ENCODE data around the gene PTPRG. TPM values are rescaled to one million over a fixed set of nuclear protein-coding genes. Genes with fewer than 3 reads are reported as not detected.

The PTPRG gene
- total and polyA plus RNA-seq, 2 experiments from 2014 or later: 11.5 to 39.6 TPM

DNA sequence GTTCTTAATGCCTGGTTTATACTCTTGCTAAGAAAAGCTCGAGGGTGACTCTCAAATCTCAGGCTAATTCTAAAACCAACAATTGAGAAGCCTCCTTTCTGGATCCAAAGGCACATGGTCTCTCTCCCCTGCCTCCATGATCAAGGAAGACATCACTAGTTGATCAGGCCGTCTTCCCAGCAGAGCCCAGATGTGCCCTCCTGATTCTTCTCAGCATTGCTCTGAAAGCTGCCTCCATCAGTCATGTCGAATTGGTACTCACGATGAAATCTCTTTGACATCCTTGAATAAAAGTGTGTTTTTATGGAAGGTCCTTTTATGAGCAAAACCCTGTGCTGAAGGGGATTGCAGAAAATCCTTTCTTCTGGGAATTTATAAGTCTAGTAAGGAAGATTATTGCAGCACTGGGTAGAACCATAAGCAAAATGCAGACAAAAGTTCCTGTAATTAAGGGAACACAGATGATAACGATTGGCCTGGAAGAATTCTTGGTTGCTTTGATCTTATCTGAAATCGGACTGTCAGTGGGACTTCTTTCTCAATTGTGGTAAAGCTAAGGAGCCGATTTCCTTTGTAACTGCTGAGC lies 345.9 kb downstream of the PTPRG start:
- no peaks in the 10 kb centered on the region for H3K27me3 ChIP-seq (replicated peaks; ENCODE audit: insufficient read depth)
- WGBS, 2 experiments (ENCODE audit: low coverage in 1 of 2, low lambda C conversion rate in 2 of 2, missing lambda C conversion rate in 2 of 2): 92 to 94% methylated on average over 7 of the region's 7 CpGs
- H3K4me2 ChIP-seq (ENCODE audit: unreplicated experiment): no peak overlapping the region
- H3K36me3 ChIP-seq (ENCODE audit: low read depth): no peaks in the 10 kb centered on the region
- in situ Hi-C loops (cut with MboI): no loop called here
- H2AFZ ChIP-seq: no peak overlapping the region
- TF ChIP-seq EZH2phosphoT487 (IDR thresholded peaks at IDR 0.05; ENCODE audit: insufficient read depth, low read depth) (no peak), EZH2 (IDR thresholded peaks at IDR 0.05; ENCODE audit: insufficient read depth, poor library complexity, severe bottlenecking) (no peak)
- H3K9ac ChIP-seq: no peak overlapping the region
- H3K9me2 ChIP-seq (ENCODE audit: insufficient read depth): no peaks in the 10 kb centered on the region
- H3F3A ChIP-seq (ENCODE audit: insufficient read depth): no peaks in the 10 kb centered on the region
- no peak overlapping the region for H3K4me3 ChIP-seq
- no peaks in the 10 kb centered on the region for H4K20me1 ChIP-seq (ENCODE audit: insufficient read depth)
- H3K79me2 ChIP-seq (ENCODE audit: insufficient read depth): peaks cover 13% of the 10 kb centered on the region; the same call in 1 of the 2 replicates
- no peaks in the 10 kb centered on the region for H3K9me3 ChIP-seq (ENCODE audit: low read depth)
- 0 out of 2 replicates have a peak, but pooled peaks cover 5% of the 10 kb centered on the region for H3K4me1 ChIP-seq (ENCODE audit: insufficient read depth)
- DNase-seq: no peak
- no peak overlapping the region for H3K27ac ChIP-seq

DNA sequence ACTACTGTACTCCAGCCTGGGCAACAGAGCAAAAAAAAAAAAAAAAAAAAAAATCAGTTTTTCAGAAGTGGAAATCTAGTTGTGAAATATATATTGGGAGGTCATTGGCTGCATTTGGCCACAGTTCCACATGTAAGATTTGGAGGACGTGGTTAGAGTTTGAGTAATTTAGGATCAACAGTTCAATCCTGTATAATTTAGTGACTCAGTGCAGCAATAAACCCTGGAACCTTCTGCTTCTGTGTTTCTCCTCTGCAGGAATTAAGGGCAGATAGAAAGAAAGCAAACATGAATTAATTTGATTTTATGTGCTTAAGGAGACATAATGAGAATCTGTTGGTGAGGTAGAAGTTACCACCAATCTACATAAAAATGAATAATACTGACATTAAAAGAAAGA lies 347.0 kb downstream of the PTPRG start:
- Histone ChIP-seq H3K9me2 (ENCODE audit: insufficient read depth) (no peaks in the 10 kb centered on the region), H3K9ac (no peak overlapping the region), H3K9me3 (ENCODE audit: low read depth) (no peaks in the 10 kb centered on the region), H3F3A (ENCODE audit: insufficient read depth) (no peaks in the 10 kb centered on the region), H3K36me3 (ENCODE audit: low read depth) (no peaks in the 10 kb centered on the region), H3K4me1 (ENCODE audit: insufficient read depth) (0 out of 2 replicates have a peak, but pooled peaks cover 5% of the 10 kb centered on the region), H3K27me3 (replicated peaks; ENCODE audit: insufficient read depth) (no peaks in the 10 kb centered on the region), H4K20me1 (ENCODE audit: insufficient read depth) (no peaks in the 10 kb centered on the region), H3K79me2 (ENCODE audit: insufficient read depth) (peaks cover 13% of the 10 kb centered on the region; the same call in 1 of the 2 replicates), H3K4me2 (ENCODE audit: unreplicated experiment) (no peak overlapping the region), H2AFZ (no peak overlapping the region), H3K27ac (no peak overlapping the region), H3K4me3 (no peak overlapping the region)
- TF ChIP-seq EZH2 (IDR thresholded peaks at IDR 0.05; ENCODE audit: insufficient read depth, poor library complexity, severe bottlenecking) (no peak), EZH2phosphoT487 (IDR thresholded peaks at IDR 0.05; ENCODE audit: insufficient read depth, low read depth) (no peak)
- in situ Hi-C loops (cut with MboI): no loop called here
- peak; percentile 58 for DNase-seq
- WGBS, 2 experiments (ENCODE audit: low coverage in 1 of 2, low lambda C conversion rate in 2 of 2, missing lambda C conversion rate in 2 of 2): 8 to 10% methylated on average over 1 of the region's 1 CpG

DNA sequence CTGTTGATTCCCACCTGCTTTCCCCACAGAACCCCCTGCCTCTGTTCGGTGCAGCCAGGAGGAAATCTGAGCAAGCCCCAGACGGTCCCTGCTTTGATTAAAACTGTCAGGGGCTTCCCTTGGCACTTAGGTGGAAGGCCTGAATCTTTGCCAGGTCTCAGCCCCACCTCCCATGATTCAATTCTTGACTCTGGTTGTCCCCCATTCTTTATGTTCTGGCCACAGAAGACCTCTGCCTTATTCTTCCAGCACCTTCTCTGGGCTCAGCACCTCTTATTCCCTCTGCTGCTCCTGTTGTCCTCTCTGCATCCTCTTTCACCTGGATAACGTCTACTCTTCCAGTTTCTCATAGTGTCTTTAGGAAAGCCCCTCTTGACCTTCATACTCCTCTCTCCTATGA lies 349.4 kb downstream of the PTPRG start:
- in situ Hi-C loops (cut with MboI): no loop called here
- no peak for DNase-seq
- Histone ChIP-seq H3K79me2 (ENCODE audit: insufficient read depth) (0 out of 2 replicates have a peak, but pooled peaks cover 6% of the 10 kb centered on the region), H3K9ac (no peak overlapping the region), H3K27me3 (replicated peaks; ENCODE audit: insufficient read depth) (no peaks in the 10 kb centered on the region), H3K4me3 (no peak overlapping the region), H2AFZ (no peak overlapping the region), H3K4me1 (ENCODE audit: insufficient read depth) (no peaks in the 10 kb centered on the region; the same call in 1 of the 2 replicates), H3K9me3 (ENCODE audit: low read depth) (no peaks in the 10 kb centered on the region), H3K4me2 (ENCODE audit: unreplicated experiment) (no peak overlapping the region), H3F3A (ENCODE audit: insufficient read depth) (no peaks in the 10 kb centered on the region), H3K27ac (no peak overlapping the region), H4K20me1 (ENCODE audit: insufficient read depth) (no peaks in the 10 kb centered on the region), H3K36me3 (ENCODE audit: low read depth) (no peaks in the 10 kb centered on the region), H3K9me2 (ENCODE audit: insufficient read depth) (no peaks in the 10 kb centered on the region)
- WGBS, 2 experiments (ENCODE audit: low coverage in 1 of 2, low lambda C conversion rate in 2 of 2, missing lambda C conversion rate in 2 of 2): 83 to 84% methylated on average over 3 of the region's 3 CpGs
- TF ChIP-seq EZH2 (IDR thresholded peaks at IDR 0.05; ENCODE audit: insufficient read depth, poor library complexity, severe bottlenecking): no peak

DNA sequence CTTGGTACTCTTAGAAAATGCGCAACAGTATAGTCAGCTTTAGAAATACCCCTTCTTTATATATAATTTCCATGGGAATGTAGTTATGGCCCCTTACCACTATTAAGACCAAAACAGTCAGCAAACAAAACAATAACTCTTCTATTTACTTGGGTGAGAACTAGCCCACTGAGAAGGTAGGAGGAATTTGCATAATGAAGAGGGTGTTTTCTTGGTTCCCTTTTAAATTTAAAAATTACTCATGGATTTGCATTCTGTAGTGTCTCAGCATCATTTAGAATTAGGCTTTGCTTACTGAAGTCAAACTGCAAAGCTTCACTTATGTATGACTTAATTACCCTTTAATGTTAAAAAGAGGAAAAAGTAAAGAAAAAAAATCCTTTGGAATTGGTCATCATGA lies 350.8 kb downstream of the PTPRG start:
- no peaks in the 10 kb centered on the region for H3K9me2 ChIP-seq (ENCODE audit: insufficient read depth)
- no peaks in the 10 kb centered on the region for H3K9me3 ChIP-seq (ENCODE audit: low read depth)
- no peaks in the 10 kb centered on the region for H3F3A ChIP-seq (ENCODE audit: insufficient read depth)
- H3K36me3 ChIP-seq (ENCODE audit: low read depth): no peaks in the 10 kb centered on the region
- no peaks in the 10 kb centered on the region for H4K20me1 ChIP-seq (ENCODE audit: insufficient read depth)
- TF ChIP-seq EZH2 (IDR thresholded peaks at IDR 0.05; ENCODE audit: insufficient read depth, poor library complexity, severe bottlenecking) (no peak), EZH2phosphoT487 (IDR thresholded peaks at IDR 0.05; ENCODE audit: insufficient read depth, low read depth) (no peak)
- H3K4me1 ChIP-seq (ENCODE audit: insufficient read depth): no peaks in the 10 kb centered on the region; the same call in 1 of the 2 replicates
- 98 to 100% methylated on average over 1 of the region's 1 CpG for WGBS, 2 experiments (ENCODE audit: low coverage in 1 of 2, low lambda C conversion rate in 2 of 2, missing lambda C conversion rate in 2 of 2)
- no peak overlapping the region for H3K4me3 ChIP-seq
- no peaks in the 10 kb centered on the region for H3K79me2 ChIP-seq (ENCODE audit: insufficient read depth)
- H3K9ac ChIP-seq: no peak overlapping the region
- no peak for DNase-seq
- no peak overlapping the region for H3K4me2 ChIP-seq (ENCODE audit: unreplicated experiment)
- H3K27me3 ChIP-seq (replicated peaks; ENCODE audit: insufficient read depth): no peaks in the 10 kb centered on the region
- no peak overlapping the region for H2AFZ ChIP-seq
- H3K27ac ChIP-seq: no peak overlapping the region
- in situ Hi-C loops (cut with MboI): no loop called here

Measured in GM23248 (cell line).